HG03066 (cell line): ENCODE measurements around the gene TLR3.
"Not testable (repeated sequence)": the region's sequence is repeated elsewhere in the genome, so short reads cannot be mapped to it uniquely, and the experiment has no call there.

Source experiments
- ATAC-seq: cut with Tn5 transposase; IDR thresholded peaks from one replicate; pipeline ENCODE4 v1.9.1; 2021; ENCODE audit warnings: low read depth; ENCODE audit not compliant: unreplicated experiment

The TLR3 gene

DNA sequence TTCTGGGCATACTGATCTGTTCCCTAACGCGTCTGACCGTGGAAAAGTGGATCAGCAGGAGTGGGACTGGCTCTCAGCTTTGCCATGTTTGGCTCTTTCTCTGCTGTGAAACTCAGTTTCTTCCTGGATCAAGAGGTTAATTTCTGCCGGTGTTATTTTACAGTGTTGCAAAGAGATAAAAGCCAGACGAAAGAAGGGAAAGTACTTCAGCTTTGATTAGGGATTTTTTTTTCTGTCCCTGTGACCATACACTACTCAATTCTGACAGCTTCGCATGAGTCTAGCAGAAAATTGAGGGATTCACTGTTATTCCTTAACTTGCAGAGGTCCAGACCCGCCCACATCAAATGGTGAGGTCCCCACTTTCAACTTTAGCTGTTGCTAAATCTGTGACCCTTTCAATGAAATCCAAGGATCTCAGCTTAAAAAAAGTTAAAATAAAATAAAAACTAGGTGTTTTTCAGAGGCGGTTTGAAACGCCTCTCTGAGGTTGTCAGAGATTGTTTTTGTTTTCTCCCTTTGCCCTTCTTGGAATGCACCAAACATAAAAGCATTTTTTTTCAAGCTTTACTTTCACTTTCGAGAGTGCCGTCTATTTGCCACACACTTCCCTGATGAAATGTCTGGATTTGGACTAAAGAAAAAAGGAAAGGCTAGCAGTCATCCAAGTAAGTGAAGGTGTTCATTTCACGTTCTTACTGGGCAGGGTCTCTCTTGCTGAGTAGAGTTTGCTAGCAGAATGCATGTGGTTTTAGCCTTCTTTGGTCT lies at the start of gene TLR3:
TSS of gene TLR3 (plus strand) at position 576 of the 768 bp plus-strand sequence. CDS start 7,464 bp downstream, outside the sequence.
- ATAC-seq, result no peak

GRCh38 chr4:186019269-186019668 lies 49.7 kb upstream of the TLR3 start:
- ATAC-seq, result no peak

GRCh38 chr4:186020106-186020792 lies 48.7 kb upstream of the TLR3 start:
- no peak for ATAC-seq

DNA sequence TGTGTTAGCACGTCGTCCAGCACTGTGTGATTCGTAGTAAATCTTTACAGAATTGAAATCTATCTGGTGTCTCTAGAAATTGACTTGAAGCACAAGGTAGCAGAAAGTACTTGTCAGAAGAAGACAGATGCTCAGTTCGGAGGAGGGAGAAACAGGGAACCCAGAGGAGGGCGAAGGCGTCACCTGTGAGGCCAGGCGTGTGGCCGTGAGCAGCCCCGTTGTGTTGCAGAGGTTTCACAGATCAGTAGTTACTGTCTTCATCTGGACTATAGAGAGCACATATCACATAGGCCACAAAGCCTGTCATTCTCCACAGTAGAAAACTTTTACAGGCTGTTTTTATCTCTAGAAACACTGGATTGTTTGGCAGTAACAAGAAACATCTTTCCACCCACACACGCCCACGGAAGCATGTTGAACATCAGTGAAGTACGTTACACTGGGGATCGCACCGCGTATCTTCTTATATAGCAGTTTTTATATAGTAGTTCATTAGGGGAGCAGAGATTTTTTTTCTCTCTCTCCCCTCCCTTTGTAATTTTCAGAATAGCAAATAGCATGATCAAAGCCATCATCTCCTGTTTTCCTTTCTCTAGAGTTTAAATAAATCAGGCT lies 48.1 kb upstream of the TLR3 start:
- ATAC-seq, result no peak

DNA sequence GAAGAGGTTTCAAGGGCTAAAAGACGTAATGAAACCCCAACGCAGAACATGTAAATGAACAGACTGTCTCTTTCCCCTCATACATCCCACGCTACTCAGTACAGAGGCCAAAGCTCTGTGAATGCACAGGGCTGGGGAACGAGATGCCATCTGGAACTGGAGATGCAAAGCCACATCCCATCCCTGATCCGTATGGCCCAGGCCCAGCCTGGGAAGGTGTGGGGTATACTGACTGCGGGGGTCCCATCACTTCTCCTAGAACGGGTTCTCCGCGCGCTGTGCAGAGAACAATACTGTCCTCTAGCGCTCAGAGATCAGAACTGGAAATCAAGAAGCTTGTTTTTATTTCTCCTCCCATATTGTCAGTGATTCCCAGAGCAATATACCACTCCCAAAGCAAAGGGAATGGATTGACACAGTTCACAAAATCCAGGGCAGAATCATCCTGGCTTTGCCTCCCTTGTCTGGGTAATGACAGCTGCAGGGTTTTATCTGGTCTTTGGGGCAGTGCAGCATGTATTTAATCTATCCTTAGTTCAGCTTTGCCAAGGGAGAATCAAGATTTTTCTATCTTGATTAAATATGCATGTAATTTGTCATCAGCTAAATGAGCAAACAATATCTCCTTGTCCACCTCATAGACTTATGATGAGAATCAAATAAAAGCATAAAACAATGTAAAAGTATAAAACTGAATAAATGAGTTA lies 47.3 kb upstream of the TLR3 start:
- no peak for ATAC-seq

DNA sequence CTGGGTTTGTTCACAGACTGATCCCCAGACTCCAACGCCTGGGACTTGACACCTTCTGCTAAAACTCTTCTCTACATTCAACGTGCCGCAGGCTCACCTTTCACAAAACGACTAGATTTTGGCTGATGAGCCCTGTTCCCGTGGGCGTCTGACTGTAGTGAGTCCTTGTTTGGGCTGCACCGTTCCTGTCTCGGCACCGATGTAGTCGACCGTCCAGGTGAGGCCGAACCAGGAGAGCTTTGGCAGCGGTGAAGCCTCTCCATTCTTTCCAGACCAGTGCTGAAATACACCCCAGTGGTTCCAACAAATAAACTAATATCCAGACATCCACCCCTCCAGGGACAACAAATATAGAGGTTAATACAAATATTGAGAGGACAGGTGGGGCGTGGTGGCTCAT lies 45.0 kb upstream of the TLR3 start:
- no peak for ATAC-seq

DNA sequence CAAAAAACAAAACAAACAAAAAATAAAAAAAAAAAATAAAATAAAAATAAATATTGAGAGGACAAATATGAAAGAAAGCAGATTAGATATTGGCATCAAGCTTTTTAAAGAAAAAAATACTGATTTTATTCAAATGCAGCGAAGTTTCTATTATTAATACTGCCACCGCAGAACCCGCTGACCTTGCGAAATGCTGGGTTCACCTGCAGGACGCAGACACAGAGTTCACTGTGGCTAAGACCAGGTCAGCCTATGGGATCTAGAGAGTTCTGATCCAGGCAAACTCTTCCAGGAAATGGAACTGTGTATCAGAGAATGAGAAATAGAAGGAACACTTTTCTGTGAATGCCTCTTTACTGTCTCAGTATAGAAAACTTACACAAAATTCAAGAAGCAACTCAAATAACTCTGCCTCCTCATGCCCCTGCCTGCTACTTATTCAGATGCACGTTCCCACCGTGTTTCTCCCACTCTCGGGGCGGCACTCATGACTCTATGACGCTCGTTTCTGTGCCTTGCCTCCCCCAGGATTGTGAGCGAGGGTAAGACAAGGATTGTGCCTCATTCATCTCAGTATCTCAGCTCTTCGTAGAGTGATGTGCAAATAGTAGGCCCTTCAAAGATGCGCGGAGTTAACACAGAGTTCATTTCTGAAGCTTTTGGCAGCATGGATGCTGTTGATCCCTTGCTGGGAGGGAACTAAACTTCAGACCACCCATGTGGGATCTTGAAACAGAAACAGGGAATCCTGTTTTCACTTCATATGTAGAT lies 44.1 kb upstream of the TLR3 start:
- no peak for ATAC-seq

- no peak for ATAC-seq
These were observed 43.6 kb upstream of the TLR3 start for GRCh38 chr4:186025408-186025690.

DNA sequence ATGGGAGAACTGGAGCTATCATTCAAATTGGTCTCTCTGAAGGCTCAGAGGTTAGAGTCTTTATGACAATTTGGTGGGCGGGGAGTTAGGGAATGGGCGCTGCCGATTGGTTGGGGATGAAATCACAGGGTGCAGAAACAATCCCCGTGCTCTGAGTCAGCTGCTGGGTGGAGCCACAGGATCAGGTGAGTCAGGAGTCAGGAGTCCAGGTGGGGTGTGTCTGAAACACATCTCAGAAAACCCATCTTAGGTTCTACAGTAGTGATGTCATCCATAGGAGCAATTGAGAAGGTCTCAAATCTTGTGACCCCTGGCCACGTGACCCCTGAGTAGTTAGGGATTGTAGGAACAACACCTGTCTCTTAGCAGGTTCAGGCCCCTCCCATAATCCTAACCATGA lies 41.6 kb upstream of the TLR3 start:
- no peak for ATAC-seq

DNA sequence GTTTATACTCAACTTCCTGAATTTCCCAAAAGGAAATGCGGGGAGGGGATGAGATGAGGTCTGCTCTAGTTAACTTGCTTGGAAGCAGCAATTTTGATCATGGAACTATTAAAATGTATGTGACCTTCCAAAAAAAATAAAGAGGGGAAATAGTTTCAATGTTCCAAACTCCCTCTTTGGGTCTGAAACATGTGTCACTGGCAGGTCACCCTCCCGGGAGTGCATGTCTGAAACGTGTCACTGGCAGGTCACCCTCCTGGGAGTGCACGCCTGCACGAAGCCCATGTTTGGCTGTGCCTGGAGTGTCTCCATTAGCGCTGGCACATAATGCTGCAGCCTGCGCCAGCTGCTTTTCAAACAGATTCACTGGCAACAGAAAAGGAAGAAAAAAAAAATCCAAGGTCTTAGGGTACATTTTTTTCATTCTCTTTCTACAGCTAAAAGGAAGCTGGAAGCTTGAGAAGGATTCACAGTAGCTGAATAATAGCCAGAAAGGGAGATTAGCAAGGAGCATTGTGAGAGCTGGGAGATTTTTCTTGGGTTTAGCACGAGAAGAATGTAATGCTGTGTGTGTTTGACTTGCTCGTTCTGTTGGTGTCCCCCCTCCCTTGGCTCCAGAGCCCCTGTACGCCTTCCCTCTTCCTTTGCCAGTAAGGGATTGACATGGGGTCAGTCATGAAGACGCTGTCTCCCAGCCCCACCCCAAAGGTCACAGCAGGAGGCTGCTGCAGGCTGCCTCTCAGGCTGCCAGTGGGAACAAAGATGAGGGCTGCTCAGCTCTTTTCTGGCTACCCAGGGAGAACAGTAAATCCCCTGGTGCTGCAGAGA lies 39.2 kb upstream of the TLR3 start:
- no peak for ATAC-seq

DNA sequence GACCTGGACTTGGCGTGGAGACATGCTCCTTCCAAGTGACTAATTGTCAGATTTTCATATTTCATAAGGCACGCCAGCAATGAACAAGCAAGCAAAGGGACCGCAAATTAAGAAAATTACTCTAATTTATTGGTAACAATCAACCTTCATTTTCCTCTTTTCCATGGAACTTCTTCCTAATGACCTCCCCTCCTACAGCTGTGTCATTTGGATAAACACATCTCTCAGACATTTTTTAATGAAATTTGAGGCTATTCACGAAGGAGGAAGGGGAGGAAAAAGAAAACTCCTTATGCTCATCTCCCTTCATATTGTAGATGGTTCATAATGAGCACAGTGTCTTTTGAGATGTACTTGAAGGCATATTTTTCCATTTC lies 38.6 kb upstream of the TLR3 start:
- ATAC-seq, result no peak

DNA sequence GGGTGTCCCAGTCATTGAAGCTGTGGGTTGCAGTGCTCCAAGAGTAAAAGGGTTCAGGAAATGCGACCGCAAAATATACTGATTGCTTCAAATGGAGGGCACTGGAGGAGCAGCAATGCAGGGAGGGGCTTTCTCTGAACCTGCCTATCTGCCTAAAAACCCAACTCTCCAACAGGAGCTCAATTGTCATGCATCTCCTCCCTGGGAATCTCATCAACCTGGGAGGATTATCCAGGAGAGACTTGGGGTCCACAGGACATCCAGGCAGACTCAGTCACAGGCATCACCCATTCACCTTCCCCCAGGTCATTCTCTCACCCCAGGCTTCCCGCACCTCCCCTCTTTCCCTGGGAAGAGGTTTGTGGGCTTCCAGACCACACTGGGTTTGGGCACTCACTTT lies 38.2 kb upstream of the TLR3 start:
- ATAC-seq, result no peak

DNA sequence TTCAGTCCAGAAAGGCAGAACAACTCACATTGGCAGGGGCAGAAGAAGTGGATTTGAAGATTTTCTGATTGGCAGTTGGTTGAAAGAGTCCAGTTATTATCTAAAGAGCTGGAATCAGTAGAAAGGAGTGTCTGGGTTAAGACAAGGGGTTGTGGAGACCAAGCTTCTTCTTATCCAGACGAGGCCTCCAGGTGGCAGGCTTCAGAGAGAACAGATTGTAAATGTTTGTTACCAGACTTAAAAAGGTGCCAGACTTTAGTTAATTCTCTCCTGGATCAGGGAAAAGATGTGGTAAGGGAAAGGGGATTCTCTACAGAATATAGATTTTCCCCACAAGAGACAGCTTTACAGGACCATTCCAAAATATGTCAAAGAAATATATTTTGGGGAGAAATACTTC lies 36.7 kb upstream of the TLR3 start:
- ATAC-seq, result no peak

DNA sequence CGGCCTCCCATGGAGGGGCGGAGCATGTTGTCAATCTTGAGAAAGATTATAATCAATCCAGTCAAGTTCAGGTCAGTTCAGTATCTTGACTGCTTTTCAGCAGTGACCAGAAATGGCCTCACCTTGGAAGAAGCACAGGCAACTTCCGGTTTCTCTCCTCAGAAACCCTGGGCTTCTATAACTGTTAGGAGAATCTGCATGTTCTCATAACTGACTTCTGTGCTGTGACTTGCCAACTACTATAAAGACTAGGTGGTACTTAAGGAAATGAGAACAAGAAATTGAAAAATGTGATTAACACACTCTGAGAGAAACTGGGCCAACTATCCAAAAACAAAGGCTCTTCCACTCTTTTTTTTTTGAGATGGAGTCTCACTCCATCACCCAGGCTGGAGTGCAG lies 35.9 kb upstream of the TLR3 start:
- ATAC-seq, result no peak

- ATAC-seq, result not testable (repeated sequence)
These were observed 34.3 kb upstream of the TLR3 start for GRCh38 chr4:186034613-186035012.

DNA sequence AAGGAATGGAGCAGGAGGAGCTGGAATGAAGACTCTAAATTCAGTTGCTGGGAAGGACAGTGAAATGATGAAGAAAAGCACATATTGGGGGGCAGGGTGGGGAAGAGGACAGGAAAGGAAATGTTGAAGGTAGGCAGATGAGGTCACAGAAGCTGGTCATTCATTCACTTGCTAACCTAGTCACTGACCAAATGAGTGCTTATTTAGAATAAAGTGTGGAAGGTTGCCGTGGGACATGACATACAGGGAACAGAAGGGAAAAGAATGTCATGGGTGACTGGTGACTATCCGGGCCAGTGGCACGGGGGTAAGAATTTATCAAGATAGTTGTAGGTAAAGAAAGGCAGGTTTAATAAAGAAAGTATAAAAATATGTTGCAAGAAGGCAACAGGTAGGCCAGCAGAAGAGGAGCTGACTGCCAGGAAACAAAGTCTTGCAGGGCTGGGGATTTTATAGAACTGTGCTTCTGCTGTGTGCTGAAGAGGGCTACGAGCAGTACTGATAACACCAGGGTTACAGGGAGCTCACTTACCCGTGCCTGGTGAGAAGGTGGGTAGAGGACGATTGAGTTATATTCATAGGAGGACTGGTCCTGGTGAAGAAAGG lies 31.9 kb upstream of the TLR3 start:
- ATAC-seq, result no peak

- ATAC-seq, result no peak
These were observed 31.0 kb upstream of the TLR3 start for GRCh38 chr4:186037692-186038658.

GRCh38 chr4:186039697-186040096 lies 29.3 kb upstream of the TLR3 start:
- ATAC-seq, result no peak
